GM19238 (cell line): ENCODE data around the gene GABRE.

Experiments used
- DNase-seq: peaks from one replicate; pipeline ENCODE4 v3.0.0; 2011; ENCODE audit warnings: low spot score; ENCODE audit not compliant: insufficient read length

Gene GABRE, protein sequence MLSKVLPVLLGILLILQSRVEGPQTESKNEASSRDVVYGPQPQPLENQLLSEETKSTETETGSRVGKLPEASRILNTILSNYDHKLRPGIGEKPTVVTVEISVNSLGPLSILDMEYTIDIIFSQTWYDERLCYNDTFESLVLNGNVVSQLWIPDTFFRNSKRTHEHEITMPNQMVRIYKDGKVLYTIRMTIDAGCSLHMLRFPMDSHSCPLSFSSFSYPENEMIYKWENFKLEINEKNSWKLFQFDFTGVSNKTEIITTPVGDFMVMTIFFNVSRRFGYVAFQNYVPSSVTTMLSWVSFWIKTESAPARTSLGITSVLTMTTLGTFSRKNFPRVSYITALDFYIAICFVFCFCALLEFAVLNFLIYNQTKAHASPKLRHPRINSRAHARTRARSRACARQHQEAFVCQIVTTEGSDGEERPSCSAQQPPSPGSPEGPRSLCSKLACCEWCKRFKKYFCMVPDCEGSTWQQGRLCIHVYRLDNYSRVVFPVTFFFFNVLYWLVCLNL

DNA sequence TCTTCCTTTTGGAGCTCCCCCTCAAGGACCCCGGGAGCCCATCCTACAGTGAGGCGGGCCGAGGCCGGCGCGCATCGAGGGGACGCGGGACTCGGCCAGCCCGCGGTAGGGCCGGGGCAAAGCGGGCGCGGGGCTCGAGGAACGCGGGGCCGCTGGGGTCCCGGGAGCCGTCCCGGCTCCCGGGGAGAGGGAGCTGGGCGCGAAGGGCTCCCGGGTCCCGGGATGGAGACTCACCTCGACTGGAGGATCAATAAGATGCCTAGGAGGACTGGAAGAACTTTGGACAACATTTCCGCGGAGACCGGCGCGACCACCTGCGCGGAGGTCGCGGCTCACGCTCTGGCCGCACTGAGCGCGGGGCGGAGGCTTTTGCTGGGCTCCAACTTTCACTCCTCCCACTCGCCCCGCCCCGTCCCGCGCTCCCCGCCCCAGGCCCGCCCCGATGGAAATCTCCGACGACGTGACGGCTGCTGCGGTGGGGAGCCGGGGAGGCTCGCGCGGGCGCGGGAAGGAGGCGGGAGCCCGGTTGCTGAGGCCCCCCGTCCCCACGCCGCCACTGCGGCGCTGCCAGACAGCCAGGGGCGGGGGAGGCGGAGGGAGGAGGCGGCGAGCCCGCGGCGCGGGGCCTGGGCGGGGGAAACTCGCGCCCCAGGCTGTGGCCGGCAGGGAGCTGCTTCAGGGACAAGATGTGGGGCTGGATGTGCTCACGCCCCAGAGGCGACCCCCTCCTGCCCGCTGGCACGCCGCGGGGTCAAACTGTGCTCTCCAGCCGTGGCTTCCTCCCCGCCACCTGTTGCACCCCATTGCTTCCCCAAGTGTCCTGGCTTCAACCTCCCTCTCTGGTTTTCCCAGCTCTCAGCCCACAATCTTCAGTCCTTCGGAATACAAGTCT is at the start of gene GABRE:
GABRE (minus strand) TSS at position 341 of the 892 bp plus-strand sequence; CDS start at position 290, 51 bp downstream.
- DNase-seq: no peak

DNA sequence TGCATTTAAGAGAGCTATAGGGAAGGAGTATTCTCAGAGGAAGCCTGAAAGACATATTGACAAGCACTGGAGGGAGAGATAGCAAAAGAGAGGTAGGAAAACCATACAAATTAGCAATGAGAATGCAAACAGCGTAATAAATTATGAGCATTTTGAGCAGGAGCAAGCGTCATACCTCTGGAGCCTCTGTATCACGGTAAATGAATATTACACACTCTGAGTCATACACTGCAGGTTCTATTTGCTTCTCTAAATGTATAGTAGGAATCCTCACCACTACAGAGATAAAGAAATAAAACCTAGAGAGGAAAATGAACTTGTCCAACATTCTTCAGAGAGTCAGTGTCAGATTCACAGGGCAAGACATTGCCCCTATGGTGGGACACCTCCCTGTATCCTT is 46.4 kb upstream of the GABRE start:
- no peak for DNase-seq

DNA sequence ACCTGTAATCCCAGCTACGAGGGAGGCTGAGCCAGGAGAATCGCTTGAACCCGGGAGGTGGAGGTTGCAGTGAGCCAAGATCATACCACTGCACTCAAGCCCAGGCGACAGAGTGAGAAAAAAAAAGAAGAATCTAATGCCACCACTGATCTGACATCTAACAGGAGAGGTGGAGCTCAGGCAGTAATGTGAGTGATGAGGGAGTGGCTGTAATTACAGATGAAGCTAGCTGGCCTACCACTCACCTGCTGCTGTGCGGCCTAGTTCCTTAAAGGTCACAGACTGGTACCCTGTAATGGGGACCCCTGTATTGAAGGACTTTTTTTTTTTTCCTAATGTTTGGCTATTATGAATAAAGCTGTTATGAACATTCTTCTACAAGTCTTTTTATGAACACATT is 25.3 kb upstream of the GABRE start:
- DNase-seq: no peak

DNA sequence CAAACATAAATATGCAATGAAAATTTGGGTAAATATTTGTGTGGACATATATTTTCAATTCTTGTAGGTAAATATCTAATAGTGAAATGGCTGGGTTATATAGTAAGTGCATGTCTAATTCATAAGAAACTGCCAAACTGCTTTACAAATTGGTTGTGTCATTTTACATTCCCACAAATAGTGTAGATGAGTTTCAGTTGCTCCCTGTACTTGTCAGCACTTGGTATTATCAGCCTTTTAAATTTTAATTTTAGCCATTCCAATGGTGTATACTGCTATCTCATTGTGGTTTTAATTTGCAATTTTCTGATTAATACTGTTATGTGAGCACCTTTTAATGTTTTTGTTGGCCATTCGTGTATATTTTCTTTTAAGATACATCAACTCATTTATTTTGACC is 23.1 kb upstream of the GABRE start:
- no peak for DNase-seq

DNA sequence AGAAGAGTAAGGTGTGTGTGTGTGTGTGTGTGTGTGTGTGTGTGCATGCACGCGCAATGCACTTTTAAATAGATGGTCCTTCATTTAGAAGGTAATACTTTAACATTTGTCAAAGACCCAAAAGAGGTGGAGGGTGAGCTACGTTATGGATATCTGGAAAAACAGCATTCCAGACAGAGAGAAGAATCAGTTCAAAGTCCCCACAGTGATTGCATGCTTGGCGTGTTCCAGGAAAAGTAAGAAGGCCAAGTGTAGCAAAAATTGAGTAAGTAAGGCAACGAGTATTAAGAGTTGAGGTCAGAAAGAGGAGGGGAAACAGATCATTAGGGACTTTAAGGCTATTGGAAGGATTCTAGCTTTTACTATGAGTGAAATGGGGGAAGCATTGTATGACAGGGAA is 21.9 kb upstream of the GABRE start:
- DNase-seq: no peak

DNA sequence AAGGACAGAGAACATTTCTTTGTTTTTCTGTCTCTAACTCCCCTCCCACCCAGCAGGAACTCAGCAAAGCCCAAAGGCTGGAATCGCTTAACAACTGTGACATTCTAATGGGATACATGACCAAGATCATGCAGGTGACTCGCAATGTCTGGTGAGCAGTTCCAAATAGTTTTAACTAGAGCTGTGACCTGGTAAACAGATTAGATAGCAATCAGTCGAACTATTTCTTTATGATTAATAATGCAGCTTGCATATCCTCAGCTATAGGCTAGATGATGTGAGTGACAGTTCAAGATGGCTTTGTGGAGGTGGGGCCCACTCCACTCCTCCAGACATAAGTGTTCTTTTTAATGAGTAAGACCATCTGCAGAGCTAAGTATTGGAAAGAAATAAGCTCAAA is 20.0 kb upstream of the GABRE start:
- no peak for DNase-seq

DNA sequence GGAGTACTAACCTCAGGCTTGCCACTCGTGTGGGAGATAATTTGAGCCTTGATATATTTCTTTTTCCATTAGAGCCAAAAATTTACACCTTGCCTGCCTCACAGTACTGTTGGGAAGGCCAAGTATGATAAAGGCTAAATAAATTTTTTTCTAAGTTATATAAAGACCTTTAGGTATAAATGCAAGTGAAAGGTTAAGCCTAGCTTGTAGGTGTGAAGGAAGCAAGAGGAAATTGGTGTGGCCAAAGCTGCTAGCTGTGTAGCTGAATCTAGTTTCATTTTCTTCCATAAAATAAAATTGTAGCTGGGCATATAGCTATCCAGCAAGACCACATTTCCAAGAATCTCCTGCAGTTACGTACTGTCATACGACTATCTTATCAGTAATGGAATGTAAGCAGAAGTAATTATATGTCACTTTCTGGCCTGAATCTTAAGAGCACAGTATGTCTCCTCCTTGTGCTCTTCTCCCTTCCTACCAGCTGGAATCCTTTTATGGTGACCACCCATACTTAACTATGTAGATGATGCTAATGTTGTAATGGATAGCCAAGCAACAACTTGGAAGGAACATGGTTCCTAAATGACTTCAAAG is 14.3 kb upstream of the GABRE start:
- DNase-seq: no peak

DNA sequence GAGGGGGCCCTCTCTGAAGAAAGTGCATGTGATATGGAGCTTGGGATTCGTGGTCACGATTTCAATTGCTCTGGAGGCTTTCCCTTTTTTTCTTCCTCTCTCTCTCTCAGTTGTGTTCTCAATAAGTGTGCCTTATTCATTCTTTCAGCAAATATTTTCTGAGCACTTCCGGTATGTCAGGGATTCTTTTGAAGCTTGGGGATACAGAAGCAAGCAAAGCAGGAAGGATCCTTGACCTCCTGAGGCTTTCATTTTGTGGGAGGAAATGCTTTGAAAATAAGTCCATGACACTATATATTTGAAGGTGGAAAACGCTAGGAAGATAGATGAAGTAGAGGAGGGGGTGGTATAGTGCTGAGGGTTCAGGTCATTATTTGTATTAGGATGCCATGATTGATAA is 12.6 kb upstream of the GABRE start:
- no peak for DNase-seq

DNA sequence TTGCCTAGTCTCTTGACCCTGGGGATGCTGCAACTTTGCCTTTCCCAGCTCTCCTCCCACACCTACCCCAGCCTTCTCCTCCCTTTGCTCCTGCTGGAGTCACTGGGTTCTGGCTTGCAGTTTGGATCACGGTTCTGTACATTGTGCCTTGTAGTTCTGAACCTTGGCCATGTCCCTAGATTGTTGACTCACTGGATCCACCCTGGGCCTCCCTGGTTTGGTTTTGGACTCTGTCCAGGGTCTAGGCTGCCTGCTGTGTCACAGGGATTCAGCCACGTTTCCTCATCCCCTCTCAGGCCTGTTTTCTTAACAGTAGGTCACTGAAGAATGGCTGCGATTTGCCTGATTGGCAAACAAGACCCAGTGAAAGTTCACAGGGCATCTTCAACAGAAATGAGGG is 11.5 kb upstream of the GABRE start:
- no peak for DNase-seq

DNA sequence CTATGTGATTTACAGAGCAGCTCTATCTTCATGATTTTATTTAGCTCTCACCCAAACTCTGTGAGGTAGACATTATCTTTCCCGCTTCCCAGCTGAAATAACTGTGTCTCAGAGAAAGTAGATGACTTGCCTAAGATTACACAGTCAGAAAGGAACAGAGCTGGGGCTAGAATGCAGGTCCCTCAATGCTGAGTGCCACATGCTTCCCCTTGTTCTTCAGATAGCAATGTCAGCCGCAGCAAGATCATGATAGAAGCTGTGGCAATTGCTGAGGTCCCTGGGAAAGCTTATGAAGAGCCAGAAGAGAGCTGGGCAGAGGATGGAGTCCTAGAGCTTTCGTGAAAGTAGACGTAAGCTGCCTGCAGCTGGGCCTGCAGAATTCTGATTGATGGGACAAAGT is 11.1 kb upstream of the GABRE start:
- no peak for DNase-seq

DNA sequence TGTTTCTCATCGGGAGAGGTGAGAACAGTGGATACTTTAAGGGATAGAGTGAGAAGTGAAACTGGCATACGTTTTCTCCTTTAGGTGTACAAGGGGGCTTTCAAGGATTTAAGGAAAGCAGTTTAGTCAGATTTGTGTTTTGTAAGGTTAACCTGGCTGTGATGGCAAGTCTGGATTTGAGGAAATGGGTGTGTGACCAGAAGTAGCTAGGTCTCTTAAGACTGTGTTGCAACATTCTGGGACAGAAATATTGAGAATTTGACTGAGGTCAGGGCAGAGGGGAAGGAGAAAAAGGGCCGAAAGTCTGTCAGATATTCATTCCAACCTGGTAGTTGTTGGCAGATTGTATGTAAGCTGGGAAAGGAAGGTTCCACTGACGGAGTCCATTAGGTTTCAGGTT is 10.4 kb upstream of the GABRE start:
- DNase-seq: no peak

DNA sequence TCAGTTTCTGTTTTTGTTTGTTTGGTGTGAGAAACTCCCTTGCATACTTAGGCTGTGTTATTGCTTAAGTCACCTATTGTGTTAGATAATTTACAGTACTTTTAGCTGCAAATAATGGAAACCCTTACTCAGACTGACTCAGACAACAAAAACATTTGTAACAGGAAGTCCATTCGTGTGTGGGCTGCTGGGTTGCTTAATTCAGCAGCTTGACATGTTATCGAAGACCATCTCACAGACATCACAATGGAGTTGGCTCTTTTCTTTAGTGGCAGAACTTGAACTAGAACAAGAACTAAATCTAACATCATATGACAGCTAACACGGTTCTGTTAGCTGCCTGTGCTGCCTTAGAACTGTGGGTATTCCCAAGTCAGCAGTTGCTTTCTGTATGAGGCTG is 9.9 kb upstream of the GABRE start:
- no peak for DNase-seq

DNA sequence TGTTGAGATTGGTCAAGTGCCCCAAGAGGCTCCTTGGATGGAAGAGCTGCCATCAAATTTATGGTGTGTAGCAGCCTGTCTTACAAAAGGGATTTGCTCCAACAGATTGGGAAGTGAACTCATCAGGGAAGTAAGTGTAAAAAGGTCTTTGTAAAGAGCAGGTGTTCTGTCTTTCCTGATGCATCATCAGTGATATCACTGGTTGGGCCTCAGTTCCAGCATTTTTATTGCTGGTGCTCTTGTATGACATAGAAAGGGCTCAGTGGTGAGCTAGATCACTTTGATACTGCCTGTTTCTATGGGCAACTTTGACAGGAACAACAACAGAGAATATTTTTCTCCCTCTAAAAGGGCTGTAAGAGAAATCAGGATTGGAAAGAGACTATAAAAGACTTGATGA is 8.7 kb upstream of the GABRE start:
- no peak for DNase-seq

DNA sequence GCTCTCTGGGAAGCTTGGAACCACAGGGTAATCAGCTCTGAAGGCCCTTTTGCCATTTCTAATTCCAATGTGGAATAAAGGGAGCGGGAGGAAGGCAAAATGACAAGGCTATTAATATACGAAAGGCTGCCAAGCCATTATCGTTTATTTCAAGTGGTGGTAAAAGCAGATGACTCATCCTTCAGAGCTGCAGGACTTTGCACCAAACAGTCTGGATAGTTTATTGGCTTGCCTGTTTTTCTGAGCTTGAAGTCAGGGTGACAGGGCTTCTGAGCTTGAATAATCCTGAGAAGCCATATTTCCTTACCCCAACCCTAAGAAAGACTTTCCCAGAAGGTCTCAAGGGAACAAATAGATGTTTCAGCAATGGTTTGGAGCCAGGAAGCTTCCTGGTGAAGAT is 7.7 kb upstream of the GABRE start:
- DNase-seq: no peak

DNA sequence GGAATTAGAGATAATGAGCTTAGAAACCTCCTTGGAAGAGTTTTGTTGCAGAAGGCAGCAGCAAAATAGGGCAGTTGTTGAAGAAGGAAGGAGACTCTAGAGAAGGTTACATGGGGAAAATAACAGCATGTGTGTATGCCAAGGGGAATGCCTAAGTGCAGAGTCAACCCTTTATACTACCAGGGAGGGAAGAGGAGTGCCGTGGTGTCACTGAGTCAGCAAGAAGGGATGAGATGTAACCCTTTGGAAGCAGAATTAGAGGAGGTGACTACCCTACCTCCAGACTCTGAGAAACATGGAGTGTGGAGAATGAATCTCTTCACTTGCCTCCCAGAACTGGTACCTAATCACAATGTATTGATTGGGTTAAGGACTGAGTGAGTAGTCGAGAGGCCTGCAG is 6.7 kb upstream of the GABRE start:
- no peak for DNase-seq

DNA sequence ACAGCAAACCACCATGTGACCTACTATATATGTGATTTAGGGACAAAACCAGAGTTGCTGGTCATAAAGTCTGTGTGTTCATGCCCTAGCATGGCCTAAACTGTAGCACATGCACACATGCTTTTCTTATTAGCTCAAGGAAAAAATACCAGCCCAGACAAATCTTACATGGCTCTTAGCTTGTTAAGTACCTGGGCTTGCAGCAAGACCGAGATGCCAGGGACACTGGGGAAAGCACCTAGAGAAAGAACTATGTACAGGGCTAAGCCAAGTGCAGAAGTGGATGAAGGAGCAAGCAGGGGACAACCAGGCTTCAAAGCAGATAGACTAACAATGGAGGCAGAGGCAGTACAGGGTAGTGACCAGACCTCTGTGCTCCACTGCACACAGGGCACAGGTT is 3.4 kb upstream of the GABRE start:
- DNase-seq: no peak

DNA sequence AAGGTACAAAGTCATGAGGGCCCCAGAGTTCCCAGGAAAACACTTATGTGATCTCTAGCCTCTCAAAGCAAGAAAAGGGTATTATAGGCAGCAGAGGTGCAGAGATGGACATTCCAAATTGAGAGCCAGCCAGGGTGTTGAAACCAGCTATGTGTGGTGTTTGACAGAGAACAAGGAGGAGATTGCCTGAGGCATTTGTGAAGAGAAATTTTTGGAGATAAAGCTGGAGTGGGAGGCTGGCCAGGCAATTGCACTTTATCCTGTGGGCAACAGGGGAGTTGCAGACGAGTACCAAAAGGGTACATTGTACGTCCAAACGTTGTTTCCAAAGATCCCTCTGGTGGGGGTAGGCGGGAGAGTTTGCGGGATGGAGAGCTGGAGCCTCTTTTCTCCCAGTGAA is 2.5 kb upstream of the GABRE start:
- no peak for DNase-seq

DNA sequence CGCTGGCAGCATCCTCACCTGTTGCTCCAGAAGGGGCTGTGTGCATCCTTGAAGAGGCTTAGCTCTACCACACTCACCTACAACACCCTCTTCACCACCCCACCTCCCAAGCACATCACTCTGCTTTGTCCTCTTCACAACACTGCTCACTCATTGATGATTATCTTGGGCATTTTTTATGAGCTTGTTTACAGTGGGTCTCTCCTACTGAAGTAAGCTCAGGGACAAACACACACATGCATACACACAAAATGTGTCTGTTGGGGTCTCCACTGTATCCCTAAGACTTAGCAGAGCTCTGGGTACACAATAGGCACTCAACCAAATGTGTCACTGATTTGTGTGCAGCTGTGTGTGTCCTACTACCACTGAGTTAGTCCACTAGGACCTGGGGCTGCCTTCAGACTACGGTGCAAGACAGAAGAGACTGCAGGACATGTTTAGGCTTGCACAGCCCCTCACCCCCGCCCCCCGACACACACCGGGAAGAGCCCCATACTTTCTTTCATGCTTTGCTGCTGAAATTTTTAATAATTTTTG is 1.3 kb upstream of the GABRE start:
- DNase-seq: no peak

DNA sequence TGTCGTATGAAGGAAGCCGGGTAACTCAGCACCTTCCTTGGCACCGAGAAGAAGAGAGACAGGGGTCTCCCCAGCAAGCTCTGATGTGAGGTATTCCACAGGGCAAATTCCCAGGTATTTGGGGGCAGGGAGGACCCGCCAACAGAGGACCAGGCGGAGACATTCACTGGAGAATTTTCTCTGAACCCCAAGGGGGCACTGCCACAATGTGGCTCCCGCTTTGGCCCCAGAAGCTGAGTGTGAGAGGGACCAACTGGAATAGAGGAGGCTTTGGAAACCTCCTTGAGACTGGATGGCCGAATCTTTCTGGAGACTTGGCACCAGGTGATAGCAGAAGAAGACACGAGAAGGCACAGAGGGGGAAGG is 735 bp upstream of the GABRE start:
- no peak for DNase-seq

DNA sequence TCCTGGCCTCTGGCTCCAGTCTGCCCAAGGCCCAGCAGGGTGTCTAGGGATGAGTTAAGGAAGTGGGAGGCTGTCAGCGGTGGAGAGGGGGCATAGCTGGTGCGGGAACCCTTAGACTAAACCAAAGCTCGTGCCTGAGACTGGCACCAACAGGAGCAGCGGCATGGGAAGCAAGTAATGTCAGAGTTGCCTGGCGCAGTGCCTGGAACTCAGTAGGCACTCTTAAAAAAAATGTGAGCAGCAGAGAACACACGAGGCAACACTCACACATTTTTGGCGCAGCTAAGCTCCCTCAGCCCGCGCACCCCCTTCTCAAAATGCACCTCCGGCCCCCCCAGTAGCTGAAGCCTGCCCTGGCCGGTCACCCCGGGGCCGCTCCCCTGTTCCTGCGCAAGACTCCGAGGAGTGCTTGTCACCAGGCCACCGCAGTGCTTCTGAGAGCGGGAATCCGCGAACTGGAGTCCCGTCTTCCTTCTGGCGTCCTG is 583 bp downstream of the GABRE start:
- DNase-seq: no peak

DNA sequence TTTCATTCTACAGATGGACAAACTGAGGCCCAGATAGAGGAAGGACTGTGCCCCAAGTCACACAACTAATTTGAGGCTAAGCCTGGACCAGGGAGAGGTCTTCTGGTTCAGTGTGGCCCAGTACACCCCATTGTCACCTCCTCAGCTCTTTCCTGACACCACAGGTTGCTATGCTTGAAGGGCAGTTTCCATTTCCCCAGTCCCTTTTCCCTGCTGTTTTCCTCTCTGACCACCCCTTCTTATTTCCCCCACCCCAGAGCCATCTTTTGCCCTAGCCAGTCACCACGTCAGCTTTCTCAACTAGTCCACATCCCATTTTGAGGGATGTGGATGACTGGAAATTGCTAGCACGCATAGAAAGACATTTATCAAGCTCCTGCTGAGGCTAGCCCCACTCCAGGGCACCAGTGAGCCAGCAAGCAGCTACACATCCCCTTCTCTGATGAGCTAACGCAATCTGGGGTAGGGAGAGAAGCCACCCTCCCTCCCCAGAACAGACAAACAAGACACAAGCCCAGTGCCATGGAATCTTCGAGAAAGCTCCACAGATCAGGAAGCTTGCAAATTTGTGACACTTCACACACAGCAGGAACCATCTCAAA is 1.3 kb downstream of the GABRE start:
- DNase-seq: no peak
